ENCODE measurements around the gene GPR156.
"Not testable (repeated sequence)": the region's sequence is repeated elsewhere in the genome, so short reads cannot be mapped to it uniquely, and the experiment has no call there.

The GPR156 gene

GRCh38 chr3:120156699-120157098, 128.3 kb downstream of the GPR156 start:
- FAIRE-seq, result no peak

GRCh38 chr3:120155694-120156093, 129.3 kb downstream of the GPR156 start:
- FAIRE-seq, result not testable (repeated sequence)

- FAIRE-seq, result no peak
Observed at GRCh38 chr3:120155108-120155507, 129.9 kb downstream of the GPR156 start.

GRCh38 chr3:120153294-120153693, 131.7 kb downstream of the GPR156 start:
- no peak for FAIRE-seq

GRCh38 chr3:120151791-120152190, 133.2 kb downstream of the GPR156 start:
- no peak for FAIRE-seq

GRCh38 chr3:120148187-120148949, 136.7 kb downstream of the GPR156 start:
- FAIRE-seq, result no peak

GRCh38 chr3:120147072-120147871, 137.8 kb downstream of the GPR156 start:
- FAIRE-seq, result no peak

- FAIRE-seq, result no peak
Observed at GRCh38 chr3:120145542-120146285, 139.3 kb downstream of the GPR156 start.

GRCh38 chr3:120144267-120144666, 140.8 kb downstream of the GPR156 start:
- no peak for FAIRE-seq

GRCh38 chr3:120143676-120144075, 141.3 kb downstream of the GPR156 start:
- FAIRE-seq, result no peak

- no peak for FAIRE-seq
Observed at GRCh38 chr3:120142236-120142635, 142.8 kb downstream of the GPR156 start.

GRCh38 chr3:120140098-120140742, 144.8 kb downstream of the GPR156 start:
- FAIRE-seq, result no peak

- FAIRE-seq, result no peak
Observed at GRCh38 chr3:120139140-120139539, 145.9 kb downstream of the GPR156 start.

GRCh38 chr3:120137548-120137947, 147.5 kb downstream of the GPR156 start:
- FAIRE-seq, result no peak

GRCh38 chr3:120130656-120131055, 154.4 kb downstream of the GPR156 start:
- FAIRE-seq, result no peak

- no peak for FAIRE-seq
Observed at GRCh38 chr3:120129718-120130513, 155.1 kb downstream of the GPR156 start.

GRCh38 chr3:120129051-120129450, 156.0 kb downstream of the GPR156 start:
- FAIRE-seq, result no peak

- no peak for FAIRE-seq
Observed at GRCh38 chr3:120125992-120126391, 159.0 kb downstream of the GPR156 start.

- FAIRE-seq, result no peak
Observed at GRCh38 chr3:120119846-120120510, 165.0 kb downstream of the GPR156 start.

Measured in A204.1 (cell line).